Stimulated activated CD4-positive, alpha-beta T cell treated with anti-CD3 and anti-CD28 coated beads, Interleukin-1b, Interleukin-23, amount 100 ng/mL, for 48 hours (primary cell): Measurements from ENCODE around the gene OR6C68.
"Not testable (repeated sequence)": the region's sequence is repeated elsewhere in the genome, so short reads cannot be mapped to it uniquely, and the experiment has no call there.

Experiments
- DNase-seq: peaks from one replicate; pipeline ENCODE4 v3.0.0-alpha.2; 2020

Gene OR6C68

DNA sequence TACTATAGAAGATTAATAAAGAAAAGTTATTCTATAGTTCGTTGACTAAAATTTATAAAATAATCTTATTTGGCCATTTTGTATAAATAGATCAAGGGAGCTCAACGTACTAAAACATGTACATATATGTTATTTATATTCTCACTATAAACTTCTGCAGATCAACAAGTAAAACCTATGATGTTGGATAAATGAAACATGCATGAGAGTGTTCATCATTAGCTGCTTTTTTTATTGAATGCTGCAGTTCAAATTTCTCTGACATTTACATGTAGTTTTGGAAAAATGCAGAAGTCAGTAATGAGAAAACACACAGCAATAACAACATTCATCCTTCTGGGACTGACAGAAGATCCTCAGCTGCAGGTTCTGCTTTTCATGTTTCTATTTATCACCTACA is at the start of gene OR6C68:
Gene OR6C68 (plus strand): TSS at position 301 of the 400 bp plus-strand sequence. CDS start 0 bp downstream, at position 301.
- DNase-seq, result no peak

DNA sequence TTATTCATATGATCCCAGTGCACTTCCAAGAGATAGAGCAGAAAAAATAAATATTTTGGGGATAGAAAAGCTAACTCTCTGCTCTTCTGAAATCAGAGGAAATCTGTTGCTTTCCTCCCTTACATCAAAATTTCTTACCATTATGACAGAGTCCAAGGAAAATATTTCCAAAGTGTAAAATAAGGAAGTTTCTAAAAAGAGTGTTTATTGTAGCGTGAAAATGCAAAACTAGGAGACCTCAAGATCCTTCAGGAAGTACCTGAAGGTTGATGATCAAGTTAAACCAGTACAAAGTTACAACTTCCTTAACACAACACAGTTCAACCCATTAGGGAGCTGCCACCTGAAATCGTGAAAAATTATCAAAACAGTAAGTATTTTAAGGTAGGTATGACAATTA is 48.4 kb upstream of the OR6C68 start, which contains the start of gene OR6C2:
Gene OR6C2 (plus strand): TSS at position 301 of the 400 bp plus-strand sequence. CDS start 8,138 bp downstream, outside the sequence.
- no peak for DNase-seq

DNA sequence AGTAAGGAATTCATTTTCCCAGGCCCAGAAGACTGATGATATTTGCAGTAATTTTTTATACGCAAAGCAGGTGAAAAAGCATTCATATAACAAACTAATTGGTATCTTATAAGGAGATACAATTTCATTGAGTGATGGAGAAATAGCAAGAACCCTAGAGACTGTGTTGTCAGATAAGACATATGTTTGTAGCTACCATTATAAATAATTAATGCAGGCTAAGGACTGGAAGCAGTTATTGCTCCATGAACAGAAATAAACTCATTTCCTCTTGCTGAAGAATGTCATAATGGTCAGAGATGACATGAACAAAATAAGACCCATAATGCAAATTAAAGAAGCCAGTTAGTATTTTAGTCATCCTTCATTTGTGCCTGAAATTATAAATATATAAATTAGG is 46.8 kb upstream of the OR6C68 start:
- DNase-seq, result no peak

DNA sequence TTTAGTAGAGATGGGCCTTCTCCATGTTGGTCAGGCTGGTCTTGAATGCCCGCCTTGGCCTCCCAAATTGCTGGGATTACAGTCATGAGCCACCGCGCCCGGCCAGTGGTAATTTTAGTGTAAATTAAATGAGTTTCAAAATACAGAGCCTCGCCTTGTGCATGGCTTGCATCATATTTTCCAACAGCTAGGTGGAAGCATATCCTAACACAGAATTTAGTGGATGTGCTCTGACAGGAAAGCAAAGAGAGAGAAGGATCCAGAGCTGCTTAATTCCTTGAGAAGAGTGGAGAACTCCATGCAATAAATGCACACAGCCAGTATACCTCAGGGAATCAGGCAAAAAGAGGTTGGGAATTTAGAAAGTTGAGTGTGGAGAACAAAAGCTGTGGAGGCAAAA is 45.9 kb upstream of the OR6C68 start:
- no peak for DNase-seq

DNA sequence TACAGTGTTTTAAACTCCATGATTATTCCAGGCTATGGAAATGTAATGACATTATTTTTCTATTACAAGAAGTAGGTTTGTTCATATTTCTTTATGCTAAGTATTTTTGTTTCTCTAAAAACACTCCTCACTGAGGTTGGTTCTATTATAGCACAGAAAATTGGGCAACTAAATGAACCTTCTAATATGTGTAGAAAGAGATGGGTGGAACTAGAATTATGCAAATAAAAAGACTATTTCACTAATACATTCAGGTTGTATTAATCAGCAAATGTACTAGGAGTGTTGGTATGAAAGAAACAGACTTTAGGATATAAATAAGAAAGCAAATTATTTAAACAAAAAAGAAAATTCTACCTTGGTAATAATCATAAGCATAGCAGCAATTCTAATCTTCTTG is 43.4 kb upstream of the OR6C68 start:
- no peak for DNase-seq

DNA sequence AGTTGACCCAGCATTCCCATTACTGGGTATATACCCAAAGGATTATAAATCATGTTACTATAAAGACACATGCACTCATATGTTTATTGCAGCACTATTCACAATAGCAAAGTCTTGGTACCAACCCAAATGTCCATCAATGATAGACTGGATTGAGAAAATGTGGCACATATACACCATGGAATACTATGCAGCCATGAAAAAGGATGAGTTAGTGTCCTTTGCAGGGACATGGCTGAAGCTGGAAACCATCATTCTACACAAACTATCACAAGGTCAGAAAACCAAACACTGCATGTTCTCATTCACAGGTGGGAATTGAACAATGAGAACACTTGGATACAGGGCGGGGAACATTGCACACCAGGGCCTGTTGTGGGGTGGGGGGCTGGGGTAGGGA is 27.3 kb upstream of the OR6C68 start:
- DNase-seq, result not testable (repeated sequence)

DNA sequence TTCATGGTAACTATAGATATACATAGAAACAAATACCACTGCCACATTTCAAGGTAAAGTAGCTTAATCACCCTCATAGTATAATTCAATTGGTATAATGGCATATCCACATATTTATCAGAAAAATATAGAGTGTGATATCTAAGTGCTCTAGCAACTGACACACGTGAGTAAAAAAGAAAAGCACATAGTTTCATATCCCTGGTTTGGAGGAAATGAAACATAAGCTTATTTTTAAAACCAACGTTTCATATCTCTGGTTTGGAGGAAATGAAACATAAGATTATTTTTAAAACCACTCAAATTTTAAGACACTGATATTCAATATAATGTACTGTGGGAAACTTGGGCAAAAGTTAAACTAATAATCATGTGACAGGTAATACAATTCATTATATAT is 24.3 kb upstream of the OR6C68 start:
- DNase-seq, result no peak

DNA sequence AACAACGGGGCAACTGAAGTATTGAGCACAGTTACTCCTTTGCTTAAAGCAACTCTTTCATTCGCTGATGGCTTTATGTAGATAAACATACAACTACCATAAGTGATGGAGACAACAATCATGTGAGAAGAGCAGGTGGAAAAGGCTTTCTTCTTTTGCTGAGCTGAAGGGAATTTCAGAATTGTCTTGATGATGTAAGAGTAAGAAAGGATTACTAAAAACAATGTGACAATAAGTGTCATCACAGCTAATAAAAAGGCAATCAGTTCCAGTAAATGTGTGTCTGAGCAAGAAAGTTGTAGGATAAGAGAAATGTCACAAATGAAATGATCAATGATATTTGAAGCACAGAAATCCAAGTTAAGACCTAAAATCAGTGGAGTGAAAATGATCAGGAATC is 22.9 kb upstream of the OR6C68 start:
- no peak for DNase-seq

DNA sequence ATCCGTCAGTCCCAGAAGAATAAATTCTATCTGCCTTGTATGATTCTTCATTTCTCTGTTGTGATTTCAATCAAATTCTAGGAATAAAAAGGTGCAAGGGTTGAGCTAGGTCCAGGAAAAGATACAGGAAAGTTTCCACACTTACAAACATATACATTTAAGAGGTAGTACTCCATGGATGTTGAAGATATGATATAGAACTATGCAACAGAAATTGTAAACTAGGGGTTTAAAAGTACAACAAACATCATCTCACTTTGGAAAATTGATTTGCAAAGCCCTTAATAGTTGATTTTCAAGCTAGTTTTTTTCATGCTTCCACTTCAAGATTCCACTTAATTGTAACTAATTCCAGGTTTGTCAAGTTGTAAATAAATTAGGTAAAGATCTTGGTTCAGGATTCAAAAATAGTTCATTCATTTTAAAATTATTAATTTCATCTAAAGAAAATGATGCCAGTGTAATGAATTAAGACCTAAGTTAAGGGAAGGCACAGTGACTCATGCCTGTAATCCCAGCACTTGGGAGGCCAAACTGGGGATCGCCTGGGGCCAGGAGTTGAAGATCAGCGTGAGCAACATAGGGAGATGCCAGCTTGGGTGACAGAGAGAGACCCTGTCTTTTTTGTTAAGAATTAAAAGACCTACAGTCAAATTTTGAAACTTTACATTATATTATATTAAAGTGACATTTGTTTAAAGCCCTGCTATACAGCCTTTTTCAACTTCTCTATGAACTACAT is 21.9 kb upstream of the OR6C68 start, which contains the start of gene OR6C70:
Gene OR6C70 (minus strand): TSS at position 51 of the 742 bp plus-strand sequence. CDS start 0 bp downstream, at position 51.
- DNase-seq, result no peak

DNA sequence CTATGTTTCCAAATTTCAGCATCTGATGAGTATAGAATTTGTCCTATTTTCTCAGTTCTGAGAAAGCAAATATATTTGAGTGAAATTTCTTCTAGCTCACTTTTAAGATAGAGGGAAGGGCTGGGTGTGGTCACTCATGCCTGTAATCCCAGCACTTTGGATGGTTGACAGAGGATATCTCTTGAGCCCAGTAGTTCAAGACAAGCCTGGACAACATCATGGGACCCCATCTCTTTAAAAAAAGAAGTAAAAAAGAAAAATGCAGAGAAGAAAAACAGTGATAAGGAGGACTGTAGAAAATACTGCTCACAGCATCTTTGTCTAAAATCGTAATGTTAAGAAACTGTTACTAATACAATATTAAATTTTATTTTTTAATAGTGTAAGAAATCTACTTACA is 19.9 kb upstream of the OR6C68 start:
- no peak for DNase-seq

DNA sequence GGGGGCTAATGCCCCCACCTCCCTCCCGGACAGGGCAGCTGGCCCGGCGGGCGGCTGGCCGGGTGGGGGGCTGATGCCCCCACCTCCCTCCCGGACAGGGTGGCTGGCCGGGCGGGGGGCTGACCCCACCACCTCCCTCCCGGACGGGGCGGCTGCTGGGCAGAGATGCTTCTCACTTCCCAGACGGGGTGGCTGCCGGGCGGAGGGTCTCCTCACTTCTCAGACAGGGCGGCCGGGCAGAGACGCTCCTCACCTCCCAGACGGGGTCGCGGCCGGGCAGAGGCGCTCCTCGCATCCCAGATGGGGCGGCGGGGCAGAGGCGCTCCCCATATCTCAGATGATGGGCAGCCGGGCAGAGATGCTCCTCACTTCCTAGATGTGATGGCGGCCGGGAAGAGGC is 13.0 kb upstream of the OR6C68 start:
- DNase-seq, result not testable (repeated sequence)

DNA sequence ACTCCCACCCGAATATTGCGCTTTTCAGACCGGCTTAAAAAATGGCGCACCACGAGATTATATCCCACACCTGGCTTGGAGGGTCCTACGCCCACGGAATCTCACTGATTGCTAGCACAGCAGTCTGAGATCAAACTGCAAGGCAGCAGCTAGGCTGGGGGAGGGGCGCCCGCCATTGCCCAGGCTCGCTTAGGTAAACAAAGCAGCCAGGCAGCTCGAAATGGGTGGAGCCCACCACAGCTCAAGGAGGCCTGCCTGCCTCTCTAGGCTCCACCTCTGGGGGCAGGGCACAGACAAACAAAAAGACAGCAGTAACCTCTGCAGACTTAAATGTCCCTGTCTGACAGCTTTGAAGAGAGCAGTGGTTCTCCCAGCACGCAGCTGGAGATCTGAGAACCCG is 7.9 kb upstream of the OR6C68 start:
- not testable (repeated sequence) for DNase-seq

DNA sequence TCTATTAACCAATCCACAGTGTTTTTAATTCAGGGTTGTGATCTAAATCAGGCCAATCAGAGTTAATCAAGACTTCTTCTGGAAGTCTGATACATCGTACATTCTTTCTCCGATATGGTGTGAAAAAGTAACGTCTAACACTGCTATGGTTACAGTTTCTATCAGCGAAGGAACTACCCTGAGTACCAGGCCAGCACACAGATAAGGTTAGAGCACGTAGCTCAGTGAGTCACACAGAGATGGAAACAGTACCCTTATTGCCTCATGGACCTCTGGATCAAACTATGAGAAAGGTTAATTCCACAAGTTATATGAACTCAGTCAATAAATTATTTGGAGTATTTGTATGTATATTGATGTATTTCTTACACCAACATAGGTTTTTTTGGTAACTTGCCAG is 3.3 kb downstream of the OR6C68 start:
- no peak for DNase-seq

DNA sequence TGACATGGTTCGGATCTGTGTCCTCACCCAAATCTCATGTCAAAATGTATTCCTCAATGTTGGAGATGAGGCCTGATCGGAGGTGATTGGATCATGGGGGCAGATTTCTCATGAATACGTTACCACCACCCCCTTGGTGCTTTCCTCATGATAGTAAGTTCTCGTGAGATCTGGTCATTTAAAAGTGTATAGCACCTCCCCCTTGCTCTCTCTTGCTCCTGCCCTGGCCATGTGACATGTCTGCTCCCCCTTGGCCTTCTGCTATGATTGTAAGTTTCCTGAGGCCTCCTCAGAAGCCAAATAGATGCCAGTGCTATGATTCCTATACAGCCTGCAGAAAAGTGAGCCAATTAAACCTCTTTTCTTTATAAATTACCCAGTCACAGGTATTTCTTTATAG is 7.1 kb downstream of the OR6C68 start:
- no peak for DNase-seq

DNA sequence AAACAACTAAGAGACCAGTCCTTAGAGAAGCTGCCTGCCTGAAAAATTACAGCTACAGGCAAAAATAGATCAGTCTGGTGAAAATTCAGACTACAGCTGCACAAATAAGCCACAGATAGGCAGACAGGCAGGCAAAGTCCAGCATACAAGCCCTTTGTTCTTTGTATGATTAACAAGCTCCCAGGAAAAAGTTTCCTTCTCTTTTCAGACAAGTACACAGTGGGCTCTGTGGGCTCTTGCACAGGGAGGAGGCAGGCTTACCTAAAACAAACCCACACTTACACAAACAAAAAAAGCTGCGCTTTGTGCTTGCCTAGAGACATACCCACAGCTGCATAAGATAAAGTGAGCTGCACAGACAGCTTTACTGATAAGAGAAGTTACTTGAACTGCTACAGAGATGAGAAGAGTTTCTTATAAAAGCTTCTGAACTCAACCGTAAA is 7.7 kb downstream of the OR6C68 start:
- no peak for DNase-seq

DNA sequence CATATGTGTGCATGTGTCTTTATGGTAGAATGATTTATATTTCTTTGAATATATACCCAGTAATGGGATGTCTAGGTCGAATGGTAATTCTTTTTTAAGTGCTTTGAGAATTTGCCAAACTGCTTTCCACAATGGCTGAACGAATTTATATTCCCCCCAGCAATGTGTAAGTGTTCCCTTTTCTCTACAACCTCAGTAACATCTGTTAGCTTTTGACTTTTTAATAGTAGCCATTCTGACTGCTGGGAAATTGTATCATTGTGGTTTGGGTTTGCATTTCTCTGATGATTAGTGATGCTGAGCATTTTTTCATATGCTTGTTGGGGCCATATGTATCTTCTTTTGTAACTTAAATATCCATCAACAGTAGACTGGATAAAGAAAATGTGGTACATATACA is 9.4 kb downstream of the OR6C68 start:
- DNase-seq, result no peak

DNA sequence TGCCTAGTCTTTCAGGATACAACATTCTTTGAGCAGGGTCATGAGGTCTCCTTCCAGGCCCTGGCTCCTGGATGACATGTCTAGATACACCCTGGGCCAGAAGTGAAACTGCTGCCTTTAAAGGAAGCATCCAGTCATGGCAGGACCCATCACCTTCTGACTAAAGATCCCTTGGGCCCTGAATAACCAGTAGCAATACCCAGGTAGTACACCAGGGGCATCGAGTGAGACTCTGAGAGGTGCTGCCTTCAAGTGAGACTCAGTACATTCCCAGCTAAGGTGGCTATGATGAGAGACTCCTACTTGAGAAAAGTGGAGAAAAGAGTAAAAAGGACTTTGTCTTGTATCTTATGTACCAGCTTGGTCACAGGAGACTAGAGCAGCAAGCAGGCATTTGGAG is 23.5 kb downstream of the OR6C68 start:
- DNase-seq, result no peak

DNA sequence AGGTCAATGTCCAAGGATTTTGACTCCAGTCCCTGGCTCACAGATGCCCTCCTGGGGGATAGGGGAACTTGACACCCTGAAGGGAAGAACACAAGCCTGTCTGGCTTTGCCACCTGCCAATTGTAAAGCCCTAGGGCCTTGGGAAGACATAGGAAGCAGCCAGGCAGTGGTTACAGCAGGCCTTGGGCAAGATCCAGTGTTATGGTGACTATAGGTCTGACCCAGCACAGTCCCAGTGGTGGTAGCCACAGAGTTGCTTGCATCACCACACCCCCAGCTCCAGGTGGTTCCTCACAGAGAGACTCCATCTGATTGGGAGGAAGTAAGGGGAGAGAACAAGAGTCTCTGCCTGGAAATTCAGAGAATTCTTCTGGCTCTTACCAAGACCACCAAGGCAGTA is 24.2 kb downstream of the OR6C68 start:
- no peak for DNase-seq
